DMS53 (cell line): ENCODE data around the gene HCAR1.
"Not testable (repeated sequence)": the region's sequence is repeated elsewhere in the genome, so short reads cannot be mapped to it uniquely, and the experiment has no call there.

Experiments
- DNase-seq: peaks from one replicate; lab custom pipeline; 2025; lab: John Stamatoyannopoulos, UW

Gene HCAR1

DNA sequence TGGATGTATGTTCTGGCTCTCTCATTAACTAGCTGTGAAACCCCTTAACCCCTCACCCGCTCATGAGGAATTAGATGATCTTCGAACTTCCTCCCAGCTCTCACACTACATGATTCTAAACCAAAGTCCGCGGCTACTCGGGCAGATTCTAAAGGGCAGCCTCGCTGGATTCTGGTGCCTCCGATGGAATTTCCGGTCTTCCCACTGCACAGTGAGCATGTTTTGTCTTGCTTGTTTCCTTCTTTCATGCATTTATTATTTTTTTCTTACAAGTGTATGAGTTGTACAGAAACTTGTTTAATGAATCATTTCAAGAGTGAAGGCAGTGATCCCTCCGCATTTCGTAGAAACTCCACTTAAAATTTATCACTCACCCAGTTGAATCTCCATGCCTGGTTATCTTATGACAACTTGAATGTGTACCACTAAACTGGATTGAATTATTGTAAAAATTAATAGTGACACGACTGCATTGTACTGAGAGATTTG is 9.5 kb downstream of the HCAR1 start:
- no peak for DNase-seq

DNA sequence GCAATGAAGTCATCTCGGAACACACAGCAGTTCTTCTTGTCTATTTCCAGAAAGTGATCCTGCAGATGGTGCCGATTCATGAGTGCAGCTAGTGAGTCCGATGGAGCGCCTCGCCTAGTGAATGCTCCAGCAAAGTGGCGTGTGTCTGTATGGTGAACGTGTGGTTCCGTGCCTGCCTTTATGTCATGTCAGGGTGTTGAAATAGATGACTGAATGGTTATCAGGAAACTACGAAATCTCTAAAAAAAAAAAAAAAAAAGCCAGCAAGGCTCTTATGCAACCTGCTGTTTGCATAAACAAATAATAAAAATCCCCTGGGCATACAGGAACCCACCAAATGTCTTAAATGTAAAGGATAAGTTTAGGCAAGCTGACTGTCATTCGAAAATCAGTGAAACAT is 14.0 kb downstream of the HCAR1 start, which contains the start of gene HCAR3:
TSS of gene HCAR3 (minus strand) at position 154 of the 400 bp plus-strand sequence. CDS start at position 80, 74 bp downstream.
- not testable (repeated sequence) for DNase-seq

DNA sequence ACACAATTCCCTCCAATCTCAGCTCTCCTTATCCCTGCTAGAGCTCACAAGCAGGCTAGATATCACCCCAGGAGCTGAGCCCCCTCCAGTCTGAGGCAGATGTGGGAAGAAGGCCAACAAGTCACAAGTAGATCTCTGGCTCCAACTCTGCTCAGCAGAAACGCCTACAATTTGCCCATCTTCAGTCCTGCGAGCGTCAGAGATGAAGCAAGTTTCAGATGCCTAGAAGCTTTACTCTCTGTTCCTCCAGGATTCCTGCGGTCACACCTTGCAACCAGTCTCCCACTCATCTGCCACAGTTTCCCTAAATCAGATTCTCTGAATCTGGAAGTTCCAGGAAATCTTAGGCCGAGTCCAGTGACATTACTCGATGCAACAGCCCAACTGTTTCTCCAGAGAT is 15.4 kb downstream of the HCAR1 start:
- DNase-seq, result not testable (repeated sequence)

DNA sequence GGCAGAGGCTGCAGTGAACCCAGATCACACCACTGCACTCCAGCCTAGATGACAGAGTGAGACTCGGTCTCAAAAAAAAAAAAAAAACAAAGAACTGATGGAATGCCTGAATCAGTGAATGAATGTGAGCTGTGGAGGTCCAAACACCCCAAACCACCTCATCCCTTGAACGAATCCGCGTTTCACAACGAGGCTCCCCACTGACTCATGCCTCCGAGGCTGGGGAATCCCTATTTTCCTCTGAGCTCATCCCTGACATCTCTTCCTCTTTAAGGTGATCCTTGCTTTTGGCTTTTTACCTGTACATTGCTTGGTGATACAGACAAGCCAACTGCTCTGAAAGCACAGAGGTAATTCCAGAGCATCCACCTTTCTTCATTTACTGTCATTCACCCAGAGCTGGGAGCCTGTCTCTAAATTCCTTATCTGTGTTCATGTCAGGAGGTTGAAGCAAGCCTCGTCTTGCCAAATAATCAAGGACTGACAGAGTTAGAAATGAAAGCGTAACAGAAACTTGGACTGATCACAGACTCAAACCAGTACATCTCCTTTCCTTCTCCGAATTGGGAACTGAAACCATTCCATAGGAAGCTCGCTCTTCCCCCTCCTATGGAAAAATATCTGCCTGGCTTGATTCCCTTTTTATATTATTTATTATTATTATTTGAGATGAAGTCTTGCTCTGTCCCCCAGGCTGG is 17.0 kb downstream of the HCAR1 start:
- not testable (repeated sequence) for DNase-seq

DNA sequence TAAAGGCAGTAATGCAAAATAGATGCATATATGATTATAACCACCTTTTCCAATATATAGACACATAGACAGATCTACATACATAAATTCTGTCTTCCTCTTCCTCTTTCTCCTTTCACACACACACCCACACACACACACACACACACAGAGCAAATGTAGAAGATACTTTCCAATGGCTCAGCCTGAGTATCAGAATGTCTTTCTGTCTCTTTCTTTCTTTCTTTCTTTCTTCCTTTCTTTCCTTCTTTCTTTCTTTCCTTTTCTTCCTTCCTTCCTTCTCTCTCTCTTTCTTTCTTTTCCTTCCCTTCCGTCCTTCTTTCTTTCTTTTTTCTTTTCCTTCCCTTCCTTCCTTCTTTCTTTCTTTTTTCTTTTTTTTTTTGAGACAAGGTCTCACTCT is 19.4 kb downstream of the HCAR1 start:
- DNase-seq, result not testable (repeated sequence)

DNA sequence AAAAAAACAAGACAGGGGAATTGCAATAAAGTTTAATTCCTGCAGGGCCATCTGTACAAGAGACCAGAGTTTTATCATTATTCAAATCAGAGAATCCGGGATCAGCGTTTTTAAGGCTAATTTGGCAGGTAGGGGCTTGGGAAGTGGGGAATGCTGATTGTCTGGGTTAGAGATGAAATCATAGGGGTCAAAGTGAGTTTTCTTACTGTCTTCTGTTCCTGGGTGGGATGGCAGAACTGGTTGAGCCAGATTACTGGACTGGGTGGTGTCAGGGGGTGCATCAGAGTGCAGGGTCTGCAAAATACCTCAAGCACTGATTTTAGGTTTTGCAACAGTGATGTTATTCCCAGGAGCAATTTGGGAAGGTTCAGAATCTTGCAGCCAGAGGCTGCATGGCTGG is 20.3 kb downstream of the HCAR1 start:
- DNase-seq, result not testable (repeated sequence)

GRCh38 chr12:122709287-122709686 is 21.4 kb downstream of the HCAR1 start:
- DNase-seq, result not testable (repeated sequence)

DNA sequence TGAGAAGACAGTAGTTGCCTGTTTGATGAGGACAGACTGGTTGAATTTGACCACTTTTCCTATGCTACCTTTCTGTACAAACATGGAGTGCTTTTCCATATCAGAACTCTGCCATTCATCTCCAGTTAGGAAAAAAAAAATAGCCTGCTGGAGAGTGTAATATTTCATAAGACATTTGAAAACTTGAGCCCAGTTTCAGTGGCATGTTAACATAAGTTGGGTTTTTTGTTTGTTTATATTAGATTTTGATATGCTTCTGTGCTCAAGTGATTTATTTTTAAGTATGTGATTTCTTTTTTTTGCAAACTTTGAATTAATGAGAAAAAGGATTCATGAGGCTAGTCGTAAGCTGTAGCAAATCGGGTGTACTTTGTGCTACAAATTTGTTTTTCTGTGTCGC is 26.8 kb downstream of the HCAR1 start:
- DNase-seq, result not testable (repeated sequence)

DNA sequence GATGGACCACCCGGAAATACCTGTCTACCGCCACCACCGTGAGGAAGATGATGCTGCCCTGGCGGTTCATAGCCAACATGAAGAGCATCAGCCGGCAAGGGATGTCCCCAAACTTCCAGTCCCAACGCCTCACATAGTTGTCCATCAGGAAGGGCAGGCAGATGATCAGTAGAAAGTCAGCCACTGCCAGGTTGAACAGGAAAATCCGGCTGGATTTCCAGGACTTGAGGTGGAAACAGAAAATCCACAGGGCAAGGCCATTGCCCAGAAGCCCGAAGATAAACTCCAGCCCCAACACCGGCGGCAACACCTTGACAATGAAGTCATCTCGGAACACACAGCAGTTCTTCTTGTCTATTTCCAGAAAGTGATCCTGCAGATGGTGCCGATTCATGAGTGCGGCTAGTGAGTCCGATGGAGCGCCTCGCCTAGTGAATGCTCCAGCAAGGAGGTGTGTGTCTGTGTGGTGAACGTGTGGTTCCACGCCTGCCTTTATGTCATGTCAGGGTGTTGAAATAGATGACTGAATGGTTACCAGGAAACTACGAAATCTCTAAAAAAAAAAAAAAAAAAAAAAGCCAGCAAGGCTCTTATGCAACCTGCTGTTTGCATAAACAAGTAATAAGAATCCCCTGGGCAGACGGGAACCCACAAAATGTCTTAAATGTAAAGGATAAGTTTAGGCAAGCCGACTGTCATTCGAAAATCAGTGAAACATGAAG is 27.6 kb downstream of the HCAR1 start, which contains the start of gene HCAR2:
TSS of gene HCAR2 (minus strand) at position 468 of the 722 bp plus-strand sequence. CDS start at position 394, 74 bp downstream.
- DNase-seq, result not testable (repeated sequence)

DNA sequence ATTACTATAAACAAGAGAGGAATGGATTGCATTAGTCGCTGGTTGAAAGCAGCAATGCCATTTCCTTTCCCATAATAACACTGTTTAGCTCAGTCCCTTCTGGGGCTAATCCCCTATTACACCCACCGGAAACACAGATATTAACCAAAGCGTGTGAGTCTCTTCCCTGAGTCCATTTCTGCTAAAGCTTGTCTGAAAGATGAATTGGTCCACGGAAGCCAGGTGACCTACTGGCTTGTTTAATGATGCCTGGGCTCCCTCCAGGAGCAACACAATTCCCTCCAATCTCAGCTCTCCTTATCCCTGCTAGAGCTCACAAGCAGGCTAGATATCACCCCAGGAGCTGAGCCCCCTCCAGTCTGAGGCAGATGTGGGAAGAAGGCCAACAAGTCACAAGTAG is 29.2 kb downstream of the HCAR1 start:
- DNase-seq, result not testable (repeated sequence)

DNA sequence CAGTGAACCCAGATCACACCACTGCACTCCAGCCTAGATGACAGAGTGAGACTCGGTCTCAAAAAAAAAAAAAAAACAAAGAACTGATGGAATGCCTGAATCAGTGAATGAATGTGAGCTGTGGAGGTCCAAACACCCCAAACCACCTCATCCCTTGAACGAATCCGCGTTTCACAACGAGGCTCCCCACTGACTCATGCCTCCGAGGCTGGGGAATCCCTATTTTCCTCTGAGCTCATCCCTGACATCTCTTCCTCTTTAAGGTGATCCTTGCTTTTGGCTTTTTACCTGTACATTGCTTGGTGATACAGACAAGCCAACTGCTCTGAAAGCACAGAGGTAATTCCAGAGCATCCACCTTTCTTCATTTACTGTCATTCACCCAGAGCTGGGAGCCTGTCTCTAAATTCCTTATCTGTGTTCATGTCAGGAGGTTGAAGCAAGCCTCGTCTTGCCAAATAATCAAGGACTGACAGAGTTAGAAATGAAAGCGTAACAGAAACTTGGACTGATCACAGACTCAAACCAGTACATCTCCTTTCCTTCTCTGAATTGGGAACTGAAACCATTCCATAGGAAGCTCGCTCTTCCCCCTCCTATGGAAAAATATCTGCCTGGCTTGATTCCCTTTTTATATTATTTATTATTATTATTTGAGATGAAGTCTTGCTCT is 30.5 kb downstream of the HCAR1 start:
- DNase-seq, result not testable (repeated sequence)

DNA sequence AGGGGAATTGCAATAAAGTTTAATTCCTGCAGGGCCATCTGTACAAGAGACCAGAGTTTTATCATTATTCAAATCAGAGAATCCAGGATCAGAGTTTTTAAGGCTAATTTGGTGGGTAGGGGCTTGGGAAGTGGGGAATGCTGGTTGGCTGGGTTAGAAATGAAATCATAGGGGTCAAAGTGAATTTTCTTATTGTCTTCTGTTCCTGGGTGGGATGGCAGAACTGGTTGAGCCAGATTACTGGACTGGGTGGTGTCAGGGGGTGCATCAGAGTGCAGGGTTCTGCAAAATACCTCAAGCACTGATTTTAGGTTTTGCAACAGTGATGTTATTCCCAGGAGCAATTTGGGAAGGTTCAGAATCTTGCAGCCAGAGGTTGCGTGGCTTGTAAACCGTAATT is 33.7 kb downstream of the HCAR1 start:
- DNase-seq, result not testable (repeated sequence)

- DNase-seq, result no peak
Measured at GRCh38 chr12:122691566-122691965, 39.1 kb downstream of the HCAR1 start.

DNA sequence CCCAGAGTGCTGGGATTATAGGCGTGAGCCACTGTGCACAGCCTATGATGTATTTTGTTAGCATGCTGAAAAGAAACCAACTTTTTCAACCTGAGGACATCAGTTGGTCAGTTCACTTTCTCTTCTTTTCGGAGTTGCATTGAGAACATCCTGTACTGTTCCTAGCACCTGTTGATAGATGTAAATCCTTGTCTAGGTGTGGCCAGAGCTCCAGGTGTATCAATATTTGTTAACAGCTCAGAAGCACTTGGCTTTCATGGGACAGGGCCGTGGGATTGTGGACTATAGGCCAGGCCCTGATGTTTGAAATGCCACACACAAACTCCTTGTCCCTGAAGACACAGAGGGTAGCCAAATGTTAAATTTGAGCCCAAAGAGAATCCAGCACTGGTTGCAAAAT is 42.4 kb downstream of the HCAR1 start:
- peak; percentile 89 for DNase-seq

DNA sequence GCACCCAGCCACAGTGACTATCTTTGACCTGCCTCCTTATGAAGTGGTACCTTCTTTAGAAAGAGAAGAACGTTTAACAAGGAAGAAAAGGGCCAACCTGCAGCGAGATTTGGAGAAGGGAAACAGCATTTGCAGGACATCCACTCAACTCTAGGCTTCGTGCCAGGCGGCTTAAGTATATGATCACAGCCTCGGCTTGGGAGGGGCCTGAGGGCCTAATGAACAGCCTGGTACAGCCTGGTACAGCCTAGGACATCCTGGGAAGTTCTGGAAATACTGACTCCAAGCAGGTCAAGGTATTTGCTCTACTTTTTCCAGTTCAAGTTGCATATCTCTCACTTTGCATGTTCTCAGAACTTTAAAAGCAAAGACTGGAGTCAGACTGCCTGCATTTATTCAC is 43.6 kb downstream of the HCAR1 start:
- DNase-seq, result peak; percentile 82

GRCh38 chr12:122686538-122686937 is 44.1 kb downstream of the HCAR1 start:
- DNase-seq, result no peak

DNA sequence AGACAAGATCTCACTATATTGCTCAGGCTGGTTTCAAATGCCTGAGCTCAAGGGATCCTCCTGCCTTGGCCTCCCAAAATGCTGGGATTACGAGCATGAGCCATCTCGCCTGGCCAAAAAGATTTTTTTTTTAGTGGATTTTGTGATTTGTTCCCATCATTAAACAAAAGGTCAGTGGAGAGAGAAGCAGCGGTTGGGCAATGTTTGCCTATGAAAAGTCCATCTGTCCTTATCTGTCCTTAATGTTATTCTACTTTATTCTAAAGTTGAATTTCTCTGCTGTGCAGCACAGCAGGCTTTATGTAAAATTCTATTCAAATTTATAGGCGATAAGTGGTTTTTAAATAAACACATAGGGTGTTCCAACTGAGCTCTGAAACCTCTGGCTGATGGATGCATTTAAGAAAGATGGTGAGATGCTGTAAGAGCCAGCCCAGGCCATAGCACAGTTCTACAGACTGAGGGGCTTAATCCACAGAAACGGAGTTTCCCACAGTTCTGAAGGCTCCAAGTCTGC is 46.3 kb downstream of the HCAR1 start:
- DNase-seq, result no peak

GRCh38 chr12:122681814-122682213 is 48.8 kb downstream of the HCAR1 start:
- no peak for DNase-seq

DNA sequence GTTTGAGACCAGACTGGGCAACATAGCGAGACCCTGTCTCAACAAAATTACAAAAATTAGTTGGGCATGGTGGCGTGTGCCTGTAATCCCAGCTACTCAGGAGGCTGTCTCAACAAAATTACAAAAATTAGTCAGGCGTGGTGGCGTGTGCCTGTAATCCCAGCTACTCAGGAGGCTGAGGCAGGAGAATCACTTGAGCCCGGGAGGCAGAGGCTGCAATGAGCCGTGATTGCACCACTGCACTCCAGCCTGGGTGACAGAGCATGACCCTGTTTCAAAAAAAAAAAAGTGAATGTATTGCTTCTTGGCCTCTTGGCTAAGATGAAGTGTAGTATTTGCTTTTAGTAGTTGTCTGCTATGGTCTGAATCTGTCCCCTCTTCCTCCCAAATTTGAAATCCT is 49.7 kb downstream of the HCAR1 start:
- not testable (repeated sequence) for DNase-seq

DNA sequence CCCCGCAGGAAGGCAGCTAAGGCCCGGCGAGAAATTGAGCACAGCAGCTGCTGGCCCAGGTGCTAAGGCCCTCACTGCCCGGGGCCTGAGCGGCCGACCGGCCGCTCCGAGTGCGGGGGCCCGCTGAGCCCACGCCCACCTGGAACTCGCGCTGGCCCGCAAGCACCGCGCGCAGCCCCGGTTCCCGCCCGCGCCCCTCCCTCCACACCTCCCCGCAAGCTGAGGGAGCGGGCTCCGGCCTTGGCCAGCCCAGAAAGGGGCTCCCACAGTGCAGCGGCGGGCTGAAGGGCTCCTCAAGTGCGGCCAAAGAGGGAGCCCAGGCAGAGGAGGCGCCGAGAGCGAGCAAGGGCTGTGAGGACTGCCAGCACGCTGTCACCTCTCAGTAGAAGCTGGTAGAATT is 53.9 kb downstream of the HCAR1 start:
- DNase-seq, result not testable (repeated sequence)
